ENCODE data around the gene DUSP2.
A peak's percentile ranks its signal among the peaks of the same experiment; 100 is the strongest.
"Not testable (repeated sequence)": the region's sequence is repeated elsewhere in the genome, so short reads cannot be mapped to it uniquely, and the experiment has no call there.

The DUSP2 gene

DNA sequence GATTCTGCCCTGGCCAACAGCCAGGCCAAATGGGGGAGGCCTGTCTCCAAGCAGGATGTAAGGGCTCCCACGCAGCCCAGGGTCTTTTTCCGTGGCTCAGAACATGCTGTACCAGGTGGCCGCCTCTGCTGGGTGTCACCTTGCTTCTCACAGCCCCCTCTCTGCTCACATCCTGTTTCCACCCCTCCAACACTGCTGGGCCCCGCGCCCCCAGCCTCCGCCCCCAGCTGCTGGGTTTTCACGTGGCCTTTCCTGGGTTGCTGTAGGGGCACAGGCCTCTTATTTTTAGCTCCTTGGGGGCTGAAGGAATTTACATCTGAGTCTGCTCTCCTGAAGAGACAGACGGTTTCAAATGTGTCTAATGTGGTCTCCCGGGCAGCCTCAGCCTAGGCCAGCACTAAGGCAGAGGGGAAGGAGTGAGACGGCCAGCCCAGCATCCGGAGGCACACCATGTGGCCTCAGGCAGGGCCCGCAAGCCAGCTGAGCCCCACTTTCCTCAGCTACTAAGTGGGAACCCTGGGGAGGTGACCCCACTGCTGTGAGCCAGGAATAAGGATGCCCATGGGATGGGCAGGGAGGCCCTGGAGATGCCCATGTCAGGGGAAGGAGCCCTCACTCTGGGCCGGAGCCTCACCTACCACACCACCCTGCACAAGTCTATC lies 18.7 kb upstream of the DUSP2 start:
- FAIRE-seq, result no peak
- DNase-seq (ENCODE audit: insufficient read length, low spot score), result no peak

DNA sequence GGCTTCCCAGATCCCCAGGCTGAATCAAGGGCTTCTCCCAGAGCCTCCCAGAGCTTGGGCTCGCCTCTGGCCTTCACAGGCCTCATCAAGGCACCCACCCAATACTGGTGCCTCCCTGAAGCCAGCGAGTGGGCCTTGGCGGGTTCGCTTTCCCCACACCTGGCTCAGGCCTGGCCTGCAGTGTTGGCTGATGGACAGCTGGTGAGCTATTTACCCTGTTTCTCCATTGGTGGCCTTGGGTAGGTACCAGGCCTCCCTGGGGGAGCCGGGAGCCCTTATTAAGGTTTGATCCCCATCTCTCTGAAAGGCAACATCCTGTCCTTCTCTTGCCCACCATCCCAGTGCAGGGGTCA lies 18.2 kb upstream of the DUSP2 start:
- peak; percentile 46 for FAIRE-seq
- DNase-seq (ENCODE audit: insufficient read length, low spot score), result no peak

DNA sequence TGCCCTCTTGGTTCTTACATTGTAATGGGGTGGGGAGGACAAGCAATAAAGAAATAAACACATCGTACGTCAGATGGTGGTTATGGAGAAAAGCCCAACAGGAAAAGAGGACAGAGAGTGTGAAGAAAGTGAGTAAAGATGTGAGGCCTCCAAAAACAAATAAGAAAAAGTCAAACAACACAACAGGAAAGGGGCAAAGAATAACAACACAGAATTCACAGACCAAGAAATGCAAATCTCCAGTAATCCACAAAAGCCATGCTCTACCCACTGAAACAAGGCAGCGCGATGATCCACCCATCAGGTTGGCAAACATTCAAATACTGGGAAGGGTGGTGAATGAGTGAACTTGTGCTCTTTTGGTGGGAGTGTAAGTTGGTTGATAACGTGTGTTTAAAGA lies 16.7 kb upstream of the DUSP2 start:
- FAIRE-seq, result no peak
- DNase-seq (ENCODE audit: insufficient read length, low spot score), result no peak

DNA sequence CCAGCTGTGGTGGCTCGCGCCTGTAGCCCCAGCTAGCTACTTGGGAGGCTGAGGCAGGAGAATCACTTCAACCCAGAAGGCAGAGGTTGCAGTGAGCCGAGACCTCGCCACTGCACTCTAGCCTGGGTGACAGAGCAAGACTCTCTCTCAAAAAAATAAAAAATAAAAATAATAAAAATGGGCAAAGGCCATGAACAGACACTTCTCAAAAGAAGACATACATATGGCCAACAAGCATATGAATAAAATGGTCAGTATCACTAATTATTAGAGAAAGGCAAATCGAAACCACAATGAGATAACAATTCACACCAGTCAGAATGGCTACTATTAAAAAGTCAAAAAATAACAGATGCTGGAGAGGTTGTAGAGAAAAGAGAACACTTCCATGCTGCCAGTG lies 15.1 kb upstream of the DUSP2 start:
- FAIRE-seq; DNase-seq (ENCODE audit: insufficient read length, low spot score): not testable (repeated sequence)

DNA sequence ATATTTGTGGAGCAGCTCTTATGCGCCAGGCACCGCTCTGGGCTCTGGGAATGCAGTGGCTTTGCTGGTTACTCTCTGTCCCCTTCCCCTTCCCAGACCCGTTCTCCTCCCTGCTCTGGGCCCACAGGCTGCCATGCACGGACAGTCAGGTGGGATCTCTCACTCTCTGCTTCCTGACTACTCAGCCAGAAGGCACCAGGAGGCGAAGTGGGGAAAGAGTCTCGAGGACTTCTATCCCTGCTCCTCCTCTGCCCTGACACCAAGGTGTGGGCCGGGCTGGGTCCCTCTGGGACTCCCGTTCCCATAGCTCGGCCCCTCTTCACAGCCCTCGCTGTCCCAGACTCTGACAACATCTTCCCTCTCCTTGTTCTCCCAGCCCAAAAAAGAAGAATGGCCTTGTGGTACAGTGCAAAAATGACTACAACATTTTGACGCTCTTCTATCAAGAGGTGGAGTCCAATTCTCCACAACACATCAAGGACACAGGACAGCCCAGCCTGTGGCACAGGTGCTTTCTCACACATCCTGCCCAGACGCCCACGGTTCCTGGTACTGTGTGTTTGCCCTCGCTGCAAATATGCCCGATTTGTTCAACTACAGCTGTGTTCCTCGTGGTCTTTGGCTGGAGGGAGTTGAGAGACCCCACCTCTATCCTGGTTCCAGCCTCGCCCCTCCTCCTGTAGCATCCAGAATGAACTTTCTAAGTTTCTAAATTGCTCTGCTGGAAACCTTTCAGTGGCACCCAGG lies 14.0 kb upstream of the DUSP2 start:
- FAIRE-seq, result no peak
- DNase-seq (ENCODE audit: insufficient read length, low spot score), result no peak

DNA sequence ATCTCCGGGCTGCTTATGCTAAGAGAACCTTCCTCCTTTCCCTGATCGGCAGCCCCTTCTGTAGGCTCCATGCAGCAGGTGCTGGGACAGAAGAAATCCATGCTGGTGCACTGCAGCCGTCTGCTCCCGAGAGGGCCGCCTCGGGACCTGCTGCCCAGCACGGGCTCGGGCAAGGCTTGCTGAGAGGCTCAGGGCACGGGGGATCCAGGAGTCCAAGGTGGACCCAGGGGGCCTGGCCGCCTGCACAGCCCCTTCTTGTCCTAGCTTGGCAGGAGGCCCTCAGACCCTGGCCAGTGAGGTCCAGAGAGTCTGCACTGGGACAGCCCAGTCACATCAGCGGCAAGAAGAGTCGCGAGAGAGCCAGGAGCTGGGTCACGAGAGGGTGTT lies 13.3 kb upstream of the DUSP2 start:
- DNase-seq (ENCODE audit: insufficient read length, low spot score) (no peak), FAIRE-seq (no peak)

DNA sequence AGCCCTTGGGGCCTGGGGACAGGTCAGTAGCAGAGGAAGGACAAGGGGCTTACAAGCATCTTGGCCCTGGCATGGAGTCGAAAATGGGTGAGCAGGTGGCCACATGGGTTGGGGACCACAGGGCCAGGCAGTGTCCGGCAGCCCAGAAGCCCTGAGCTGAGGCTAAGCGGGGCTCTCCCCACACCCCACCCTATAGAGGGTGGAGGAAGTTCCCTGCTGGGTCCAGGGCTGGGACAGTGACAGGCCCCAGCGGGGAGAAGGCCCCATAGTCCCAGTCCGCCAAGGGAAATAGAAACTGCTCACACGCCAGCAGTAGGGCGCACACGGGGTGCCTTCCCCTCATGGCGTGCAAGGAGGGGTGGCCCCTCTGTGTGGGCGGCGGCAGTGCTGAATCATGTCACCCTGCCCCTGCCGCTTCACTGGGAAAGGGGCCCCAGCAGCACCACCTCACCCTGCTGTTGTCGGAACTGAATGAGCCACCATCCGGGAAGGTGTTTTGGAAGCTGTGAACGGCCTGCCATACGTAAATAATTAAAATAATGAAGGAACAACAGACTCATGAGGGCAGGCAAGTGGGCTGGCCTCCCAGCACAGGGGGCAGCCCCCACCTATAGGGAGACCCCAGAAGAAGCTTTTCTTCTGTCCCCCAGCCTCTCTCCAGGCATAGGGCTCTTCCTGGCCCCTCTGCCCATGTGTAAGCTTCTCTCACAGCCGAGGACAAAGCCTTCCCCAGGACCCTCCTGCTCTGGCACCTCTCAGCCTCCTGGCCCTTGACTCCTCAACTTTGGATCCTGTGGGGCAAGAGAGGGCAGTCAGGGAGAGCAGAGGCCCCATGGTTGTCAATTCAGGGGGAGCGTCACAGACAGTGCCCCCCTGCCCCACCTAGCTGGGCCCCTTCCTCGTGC lies 12.7 kb upstream of the DUSP2 start:
- no peak for FAIRE-seq
- DNase-seq (ENCODE audit: insufficient read length, low spot score), result no peak

DNA sequence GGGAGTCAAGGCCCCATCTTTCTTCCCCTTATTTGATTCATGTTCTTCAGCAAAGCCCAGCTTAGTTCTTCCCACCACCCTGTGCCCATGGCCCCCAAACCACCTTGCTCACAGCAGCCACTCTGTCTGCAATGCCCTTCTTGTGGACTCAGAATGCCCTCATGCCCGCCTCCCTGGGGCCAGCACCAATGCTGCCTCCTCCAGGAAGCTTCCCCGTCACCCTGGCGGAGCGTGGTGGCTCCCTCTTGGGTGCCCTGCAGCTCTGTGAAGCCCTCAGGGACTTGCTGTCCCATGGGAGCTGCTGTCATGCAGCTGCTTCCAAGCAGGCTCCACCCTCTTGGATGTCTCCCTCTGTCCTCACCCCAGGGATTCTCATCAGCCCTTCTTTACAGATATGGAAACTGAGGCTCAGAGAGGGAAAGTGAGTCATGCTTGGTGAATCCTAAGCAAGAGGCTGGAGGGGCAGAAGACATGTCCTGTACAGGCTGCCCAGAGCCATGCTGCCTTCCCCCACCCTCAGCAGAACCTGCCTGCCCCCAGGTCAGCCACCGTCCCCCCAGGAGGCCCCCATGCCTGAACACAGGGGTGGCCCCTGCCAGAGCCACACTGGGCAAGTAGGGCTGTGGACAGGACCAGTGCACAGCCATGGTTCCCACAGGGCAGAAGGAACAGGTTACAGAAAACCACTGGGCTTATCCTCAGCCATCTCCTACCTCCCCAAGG lies 11.8 kb upstream of the DUSP2 start:
- DNase-seq (ENCODE audit: insufficient read length, low spot score), result no peak
- FAIRE-seq, result no peak

DNA sequence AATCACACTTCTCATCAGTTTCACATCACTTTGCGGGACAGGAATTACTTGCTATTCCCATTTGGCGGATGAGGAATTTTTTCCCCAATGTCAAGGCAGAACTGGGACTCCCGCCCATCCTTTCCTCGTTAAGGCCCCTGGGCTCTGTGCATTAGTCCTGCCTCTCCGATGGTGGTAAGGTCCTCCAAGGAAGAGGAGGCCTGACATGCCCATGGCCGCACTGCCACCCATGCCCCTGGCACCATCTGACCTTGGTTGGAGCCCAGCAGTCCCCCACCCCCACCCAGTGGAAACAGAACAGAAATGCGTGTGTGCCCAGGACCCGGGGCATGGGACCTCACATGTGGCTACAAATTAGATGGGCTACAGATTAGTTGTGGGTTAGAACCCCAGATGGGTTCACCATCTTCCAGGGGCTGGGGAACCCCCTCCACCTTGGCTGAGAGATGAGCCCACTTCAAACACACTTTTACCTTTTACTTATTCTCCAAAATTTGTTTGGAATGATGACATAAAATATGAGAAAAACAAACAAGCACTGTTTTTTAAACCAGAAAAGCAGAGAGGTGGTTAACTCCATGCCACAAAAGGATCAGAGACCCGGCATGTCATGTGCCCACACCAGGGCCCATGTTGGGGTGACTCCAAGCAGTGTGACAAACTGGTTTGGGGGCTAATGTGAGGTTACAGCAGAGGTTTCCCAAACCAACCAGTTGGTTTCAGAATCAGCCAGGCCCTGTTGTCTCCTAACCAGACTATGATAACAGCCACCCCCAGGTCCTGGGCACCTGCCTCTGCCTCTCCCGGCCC lies 11.0 kb upstream of the DUSP2 start:
- FAIRE-seq (no peak), DNase-seq (ENCODE audit: insufficient read length, low spot score) (no peak)

DNA sequence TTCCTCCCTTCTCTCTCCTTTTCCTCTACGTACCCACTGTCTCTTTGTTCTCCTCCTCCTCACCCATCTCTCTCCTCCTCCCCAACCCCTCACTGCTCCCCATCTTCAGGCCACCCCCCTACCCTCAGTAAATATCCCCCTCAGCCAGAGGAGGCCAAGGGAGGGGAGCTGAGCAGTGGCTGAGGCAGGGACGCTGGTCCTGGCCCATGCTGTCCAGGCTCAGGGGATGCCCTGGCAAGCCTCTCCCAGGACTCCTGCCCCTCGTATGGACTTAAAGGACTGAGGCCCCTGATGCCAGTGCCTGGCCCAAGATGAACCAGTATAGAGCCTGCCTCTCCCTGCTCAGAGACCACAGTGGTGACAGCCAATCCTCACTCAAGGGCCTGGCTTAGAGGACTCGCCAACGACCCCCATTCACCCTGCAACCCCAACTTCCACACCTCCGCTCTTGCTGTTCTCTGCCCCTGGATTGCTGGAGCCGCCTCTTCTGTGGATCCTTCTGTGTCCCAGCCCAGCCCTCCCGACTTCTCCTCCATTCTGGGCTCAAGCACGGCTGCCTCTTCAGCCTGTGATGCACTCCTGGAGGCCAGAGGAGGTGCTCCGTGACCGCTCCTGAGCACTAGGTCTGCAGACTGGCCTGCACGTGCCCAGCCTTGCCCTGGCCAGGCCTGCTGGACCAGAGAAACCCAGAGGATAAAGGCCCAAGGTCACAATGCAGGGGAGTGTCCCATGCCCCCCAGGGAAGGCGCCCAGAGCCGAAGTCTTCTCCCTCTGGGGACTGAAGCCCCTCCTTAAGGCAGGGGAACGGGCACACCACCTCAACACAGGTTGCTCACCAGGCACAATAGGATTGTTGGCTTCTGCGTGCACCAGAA lies 9.5 kb upstream of the DUSP2 start:
- FAIRE-seq (no peak), DNase-seq (ENCODE audit: insufficient read length, low spot score) (no peak)

DNA sequence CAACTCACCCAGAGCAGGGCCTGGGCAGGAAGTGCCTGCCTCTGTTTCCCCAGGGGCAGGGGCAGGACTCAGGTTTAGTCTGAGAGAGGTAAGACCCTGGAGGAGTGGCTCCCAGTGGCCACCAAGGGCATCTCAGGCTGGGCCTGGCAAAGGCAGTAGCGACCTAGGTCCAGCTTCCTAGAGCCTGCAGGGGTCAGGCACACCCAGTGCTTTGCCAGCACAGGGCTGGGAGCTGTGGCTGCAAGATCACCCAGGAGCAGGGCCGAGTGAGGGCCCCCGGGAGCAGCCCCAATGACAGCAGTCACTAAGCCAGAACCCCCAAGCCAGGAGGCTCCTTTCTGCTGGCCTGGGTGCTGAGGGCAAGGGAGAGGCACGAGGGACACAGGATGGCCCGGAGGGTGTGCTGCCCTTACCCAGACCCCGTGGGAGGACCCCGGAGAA lies 8.8 kb upstream of the DUSP2 start:
- peak; percentile 13 for FAIRE-seq
- DNase-seq (ENCODE audit: insufficient read length, low spot score), result no peak

DNA sequence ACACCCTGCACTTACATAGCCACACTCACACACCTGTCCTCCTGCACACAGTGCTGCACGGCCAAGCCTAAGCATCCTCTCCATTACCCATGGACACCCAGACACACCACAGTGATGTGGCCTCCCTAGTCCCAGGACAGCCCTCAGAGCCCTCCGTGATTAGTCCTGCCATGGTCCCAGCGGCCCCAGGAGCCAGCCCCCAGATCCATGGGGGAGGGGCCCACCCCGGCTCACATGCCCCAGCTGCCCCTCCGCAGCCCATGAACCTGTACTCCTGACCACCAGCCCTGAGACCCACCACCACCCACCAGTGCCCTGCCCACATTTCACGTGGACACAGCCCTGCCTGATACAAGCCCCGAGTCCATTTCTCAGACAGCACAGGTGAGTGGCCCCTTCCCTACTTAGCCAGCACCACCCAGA lies 8.1 kb upstream of the DUSP2 start:
- DNase-seq (ENCODE audit: insufficient read length, low spot score), result no peak
- FAIRE-seq, result no peak

DNA sequence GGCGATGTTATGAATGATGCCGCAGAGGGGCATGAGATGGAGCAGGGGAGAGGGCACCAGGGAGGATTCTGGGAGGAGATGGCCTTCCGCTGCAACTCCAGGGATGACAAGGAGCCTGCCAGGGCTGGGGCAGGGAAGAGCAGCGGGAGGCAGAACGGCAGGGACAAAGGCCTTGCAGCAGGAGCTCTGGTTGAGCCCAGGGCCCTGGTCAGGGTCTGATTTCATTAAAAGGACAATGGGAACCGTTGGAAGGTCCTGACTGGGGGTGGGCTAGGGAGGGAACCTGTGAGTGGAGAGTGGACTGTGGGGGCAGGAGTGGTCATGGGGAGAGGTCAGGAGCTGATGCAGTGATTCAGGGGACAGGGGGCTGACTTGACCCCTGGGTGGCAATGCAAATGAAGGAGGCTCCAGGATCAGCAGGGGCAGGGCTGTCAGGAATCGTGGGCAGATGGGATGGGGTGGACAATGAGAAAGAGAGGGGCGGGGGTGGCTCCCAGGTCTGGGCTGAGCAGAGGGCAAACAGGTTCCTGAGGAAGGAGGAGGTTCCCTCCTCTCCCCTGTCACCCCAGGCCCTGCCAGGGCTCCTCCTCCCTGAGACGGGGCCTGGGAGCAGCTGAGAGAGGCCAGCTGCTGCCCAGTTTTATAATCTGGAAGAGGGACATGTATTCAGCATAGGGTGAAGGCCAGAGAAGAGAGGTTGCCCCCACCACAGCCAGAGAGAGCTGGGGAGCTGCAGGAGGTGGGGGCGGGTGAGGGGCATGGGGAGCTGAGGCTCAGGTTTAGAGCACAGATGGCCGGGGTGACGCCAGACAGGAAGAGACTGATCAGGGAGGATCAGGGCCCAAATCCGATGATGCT lies 7.3 kb upstream of the DUSP2 start:
- FAIRE-seq, result peak; percentile 59
- DNase-seq (ENCODE audit: insufficient read length, low spot score), result no peak

DNA sequence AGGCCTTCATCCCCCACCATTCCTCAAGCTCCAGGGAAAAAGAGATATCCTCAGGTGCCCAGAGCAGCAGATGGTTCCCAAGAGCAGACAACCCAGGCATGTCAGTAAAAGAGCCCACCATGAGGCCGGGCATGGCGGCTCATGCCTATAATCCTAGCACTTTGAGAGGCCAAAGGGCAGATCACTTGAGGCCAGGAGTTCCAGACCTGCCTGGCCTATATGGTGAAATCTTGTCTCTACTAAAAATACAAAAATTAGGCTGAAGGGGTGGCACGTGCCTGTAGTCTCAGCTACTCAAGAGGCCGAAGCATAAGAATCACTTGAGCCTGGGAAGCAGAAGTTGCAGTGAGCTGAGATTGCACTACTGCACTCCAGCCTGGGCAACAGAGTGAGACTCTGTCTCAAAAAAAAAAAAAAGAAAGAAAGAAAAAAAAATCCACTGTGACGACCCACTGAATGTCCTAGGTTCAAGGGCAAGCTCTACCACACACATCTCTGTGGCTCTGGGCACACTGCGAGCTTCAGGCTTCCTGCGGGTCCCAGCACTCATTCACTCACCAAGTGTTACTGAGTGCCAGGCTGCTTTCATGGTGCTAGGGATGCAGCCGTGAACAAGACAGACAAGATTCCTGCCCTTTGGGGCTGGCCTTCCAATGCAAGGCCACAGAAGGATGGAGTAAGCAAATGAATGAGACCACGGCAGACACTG lies 6.5 kb upstream of the DUSP2 start:
- no peak for FAIRE-seq
- no peak for DNase-seq (ENCODE audit: insufficient read length, low spot score)

DNA sequence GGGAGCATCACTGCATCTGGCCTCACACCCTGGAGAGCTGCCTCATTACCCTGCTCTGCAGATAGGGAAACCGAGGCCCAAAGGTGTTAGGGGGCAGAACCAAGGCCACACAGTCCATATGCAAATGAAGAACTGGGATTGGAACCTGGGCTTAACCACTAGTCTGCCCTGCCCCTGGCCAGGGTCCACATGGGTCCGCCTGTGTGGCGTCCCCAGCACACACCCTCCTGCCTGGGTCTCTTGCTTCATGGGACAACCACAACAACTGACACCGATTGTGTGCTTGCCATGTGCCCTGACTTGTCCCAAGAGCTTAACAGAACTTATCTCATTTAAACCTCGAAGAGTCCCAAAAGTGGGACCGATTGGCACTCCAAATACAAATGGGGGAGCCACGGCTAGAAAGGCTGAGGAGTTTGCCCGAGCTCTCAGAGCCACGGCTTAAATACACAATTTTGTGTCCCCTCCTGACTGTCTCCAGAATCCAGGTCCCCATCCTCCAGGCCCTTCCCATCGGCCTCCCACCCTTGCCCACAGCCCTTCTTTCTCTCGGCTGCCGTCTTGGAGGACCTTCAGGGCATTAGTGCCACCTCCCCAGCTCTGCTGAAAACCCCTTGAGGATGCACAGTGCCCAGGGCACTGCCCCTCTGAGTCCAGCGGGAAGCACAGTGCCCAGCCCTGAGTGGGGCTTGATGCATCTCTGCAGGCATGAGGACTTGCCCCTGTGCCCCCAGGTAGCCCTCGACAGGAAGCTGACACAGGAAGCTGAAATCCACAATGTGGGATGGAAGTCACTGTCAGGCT lies 5.8 kb upstream of the DUSP2 start:
- no peak for DNase-seq (ENCODE audit: insufficient read length, low spot score)
- no peak for FAIRE-seq

DNA sequence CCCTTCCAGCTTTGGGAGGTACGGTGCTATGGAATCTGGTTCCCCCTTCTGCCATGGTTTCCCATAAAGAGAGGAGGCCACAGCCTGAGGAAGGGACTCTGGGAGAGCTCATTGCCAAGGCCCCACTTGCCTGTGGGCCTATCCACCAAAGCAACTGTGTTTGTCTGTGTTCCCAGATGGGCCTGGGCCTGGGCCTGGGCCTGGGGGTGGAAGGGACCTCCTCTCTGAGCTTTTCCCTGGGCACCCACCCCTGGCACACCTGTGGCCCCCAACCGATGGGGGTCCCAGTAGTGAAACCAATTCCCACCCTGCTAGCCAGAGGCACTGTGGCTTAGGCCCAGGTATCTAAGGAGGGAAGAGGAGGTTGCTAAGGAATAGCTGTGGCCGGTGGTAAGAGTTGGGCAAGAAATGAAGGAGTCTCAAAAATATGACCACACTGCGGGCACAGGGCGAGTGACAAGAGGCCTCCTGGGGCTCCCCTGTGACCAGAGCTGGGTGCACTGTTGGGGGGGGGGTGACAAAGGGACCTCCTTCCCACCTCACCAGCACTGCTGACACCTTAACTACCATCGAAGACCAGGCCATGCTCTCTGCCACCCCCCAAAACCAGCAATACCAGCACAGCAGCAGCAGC lies 4.9 kb upstream of the DUSP2 start:
- FAIRE-seq (no peak), DNase-seq (ENCODE audit: insufficient read length, low spot score) (no peak)

All from HTR-8/SVneo (cell line).